Activated CD8-positive, alpha-beta memory T cell treated with anti-CD3 and anti-CD28 coated beads, Interleukin-2, amount 50 U/mL, for 24 hours (primary cell): ENCODE results near the gene RHBDD2.
A peak's percentile ranks its signal among the peaks of the same experiment; 100 is the strongest.
"Not testable (repeated sequence)": the region's sequence is repeated elsewhere in the genome, so short reads cannot be mapped to it uniquely, and the experiment has no call there.

Source experiments
- DNase-seq: peaks from one replicate; pipeline ENCODE4 v3.0.0-alpha.2; 2020; ENCODE audit errors: extremely low read depth

Gene RHBDD2

DNA sequence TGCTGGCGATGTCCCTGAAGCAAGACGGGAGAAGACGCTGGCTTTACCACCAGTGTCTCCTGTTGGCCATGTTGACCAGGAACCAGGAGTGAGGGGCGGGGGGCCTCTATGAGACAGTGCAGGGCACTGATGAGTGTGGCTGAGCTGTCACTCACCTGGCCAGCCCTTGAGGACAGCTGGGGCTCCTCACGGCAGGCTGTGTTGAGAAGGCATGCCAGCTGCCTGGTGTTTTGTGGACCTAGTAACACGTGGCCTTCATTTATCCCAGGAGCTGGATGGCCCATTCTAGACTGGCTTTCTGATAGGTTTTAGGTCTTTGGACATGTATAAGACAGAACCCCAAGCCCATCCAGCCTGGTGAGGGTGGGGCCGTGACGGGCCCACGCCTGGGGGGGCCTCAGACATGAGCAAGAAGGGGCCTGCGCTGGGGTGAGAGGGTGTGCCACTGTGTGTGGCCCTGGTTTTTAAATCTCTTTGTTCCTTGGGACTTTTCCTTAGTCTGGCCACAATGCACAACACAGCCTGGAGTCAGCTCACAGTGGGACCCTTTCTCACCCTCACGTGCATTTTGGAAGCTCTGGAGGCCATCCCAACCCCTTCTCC lies 10.5 kb downstream of the RHBDD2 start:
- no peak for DNase-seq

DNA sequence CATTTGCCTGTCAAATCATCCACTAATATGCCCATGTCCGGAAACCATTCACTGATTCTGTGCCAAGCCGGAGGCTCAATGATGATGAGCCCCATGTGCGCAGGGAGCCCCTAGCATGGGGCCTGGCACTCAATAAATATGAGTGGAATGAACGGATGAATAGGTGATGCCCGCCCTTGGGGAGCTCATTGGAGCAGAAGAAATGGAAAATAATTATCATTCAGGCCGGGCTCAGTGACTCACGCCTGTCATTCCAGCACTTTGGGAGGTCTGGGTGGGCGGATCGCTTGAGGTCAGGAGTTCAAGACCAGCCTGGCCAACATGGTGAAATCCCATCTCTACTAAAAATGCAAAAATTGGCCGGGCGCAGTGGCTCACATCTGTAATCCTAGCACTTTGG lies 11.0 kb downstream of the RHBDD2 start:
- DNase-seq: no peak

DNA sequence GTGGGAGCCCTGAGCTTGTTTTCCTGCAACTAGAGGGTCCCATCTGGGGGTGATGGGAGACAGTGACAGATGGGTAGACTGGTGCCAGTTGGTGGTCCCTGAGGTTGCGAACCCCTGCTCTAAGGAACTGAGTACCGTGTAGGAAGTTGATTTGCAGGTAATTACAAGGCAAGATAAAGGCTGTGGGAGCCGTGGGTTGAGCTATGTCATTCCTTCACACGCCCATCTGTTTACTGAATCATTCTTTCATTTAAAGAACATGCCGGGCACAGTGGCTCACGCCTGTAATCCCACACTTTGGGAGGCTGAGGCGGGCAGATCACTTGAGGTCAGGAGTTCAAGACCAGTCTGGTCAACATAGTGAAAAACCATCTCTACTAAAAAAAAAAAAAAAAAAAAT lies 12.4 kb downstream of the RHBDD2 start:
- not testable (repeated sequence) for DNase-seq

DNA sequence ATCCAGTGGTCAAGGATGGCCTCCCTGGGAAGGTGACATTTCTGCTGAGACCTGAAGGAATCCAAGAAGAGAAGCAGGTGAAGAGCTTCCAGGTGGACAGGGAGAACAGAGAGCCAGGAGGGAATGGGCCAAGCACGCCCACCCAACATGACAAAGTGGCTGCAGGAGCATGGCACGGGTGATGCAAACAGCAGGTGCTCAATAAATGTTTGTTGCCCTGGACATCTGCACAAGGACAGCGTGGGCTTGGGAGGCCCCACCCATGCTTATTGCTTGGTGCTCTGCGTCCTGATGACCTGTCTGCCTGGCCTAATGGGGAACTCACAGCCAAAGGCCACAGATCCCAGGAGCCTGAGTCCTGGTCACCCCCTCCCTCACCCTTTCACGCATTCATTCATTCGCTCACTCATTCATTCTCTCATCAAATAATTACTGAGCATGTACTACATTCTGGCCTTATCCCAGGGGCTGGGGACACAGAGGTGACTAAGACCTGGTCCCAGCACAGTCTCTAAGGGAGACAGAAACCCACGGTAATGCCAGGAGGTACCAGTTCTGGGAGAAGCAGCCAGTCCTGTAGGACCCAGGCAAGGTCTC lies 13.1 kb downstream of the RHBDD2 start:
- DNase-seq: no peak

DNA sequence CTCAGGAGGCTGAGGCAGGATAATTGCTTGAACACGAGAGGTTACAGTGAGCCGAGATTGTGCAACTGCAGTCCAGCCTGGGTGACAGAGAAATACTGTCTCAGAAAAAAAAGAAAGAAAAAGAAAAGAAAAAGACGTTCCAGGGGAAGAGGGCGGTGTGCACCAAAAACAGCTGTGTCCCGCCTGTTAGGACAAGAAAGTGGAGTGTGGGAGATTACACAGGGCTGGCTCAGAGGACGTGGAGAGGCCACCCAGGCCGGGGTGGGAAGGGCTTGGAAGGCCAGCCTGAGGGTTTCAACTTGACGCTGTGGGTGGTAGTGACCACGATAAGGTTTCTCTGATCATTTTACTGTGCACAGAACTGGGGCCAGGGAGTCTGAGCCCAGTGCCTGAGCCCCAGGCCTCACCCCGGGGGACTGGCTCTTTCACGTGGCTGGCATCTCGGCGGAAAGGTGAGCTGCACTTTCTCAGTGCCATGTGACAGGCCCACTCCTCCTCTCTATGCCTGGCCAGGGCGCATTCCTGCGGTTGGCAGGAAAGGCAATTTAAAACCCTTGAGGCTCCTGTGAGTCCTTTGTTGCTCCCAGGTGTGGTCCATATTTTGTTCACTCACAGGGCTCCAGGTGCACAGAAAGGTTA lies 13.9 kb downstream of the RHBDD2 start:
- DNase-seq: no peak

DNA sequence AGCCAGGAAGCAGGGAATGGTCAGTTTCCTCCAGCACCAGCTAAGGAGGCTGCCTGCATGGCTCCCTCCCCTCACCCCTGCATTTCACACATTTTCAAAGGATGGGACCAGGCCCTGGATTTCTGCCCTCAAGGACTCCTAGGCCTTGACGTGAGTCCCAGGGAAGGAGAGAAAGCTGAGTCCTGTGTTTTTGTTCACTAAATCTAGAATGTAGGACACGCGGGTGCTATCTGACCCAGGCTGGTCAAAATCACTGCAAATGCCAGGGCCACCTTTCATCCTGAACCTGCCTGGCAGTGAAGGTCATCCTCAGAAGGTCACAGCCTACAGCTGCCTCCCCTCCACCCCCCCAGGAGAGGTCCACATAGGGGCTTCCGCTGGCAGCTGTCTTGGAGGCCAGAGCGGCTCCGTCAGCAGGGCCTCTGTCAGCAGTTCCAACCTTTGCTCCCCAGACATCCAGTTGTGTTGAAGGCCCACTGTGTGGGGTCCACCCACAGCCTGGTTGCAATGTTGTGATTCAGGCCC lies 18.0 kb downstream of the RHBDD2 start:
- no peak for DNase-seq

DNA sequence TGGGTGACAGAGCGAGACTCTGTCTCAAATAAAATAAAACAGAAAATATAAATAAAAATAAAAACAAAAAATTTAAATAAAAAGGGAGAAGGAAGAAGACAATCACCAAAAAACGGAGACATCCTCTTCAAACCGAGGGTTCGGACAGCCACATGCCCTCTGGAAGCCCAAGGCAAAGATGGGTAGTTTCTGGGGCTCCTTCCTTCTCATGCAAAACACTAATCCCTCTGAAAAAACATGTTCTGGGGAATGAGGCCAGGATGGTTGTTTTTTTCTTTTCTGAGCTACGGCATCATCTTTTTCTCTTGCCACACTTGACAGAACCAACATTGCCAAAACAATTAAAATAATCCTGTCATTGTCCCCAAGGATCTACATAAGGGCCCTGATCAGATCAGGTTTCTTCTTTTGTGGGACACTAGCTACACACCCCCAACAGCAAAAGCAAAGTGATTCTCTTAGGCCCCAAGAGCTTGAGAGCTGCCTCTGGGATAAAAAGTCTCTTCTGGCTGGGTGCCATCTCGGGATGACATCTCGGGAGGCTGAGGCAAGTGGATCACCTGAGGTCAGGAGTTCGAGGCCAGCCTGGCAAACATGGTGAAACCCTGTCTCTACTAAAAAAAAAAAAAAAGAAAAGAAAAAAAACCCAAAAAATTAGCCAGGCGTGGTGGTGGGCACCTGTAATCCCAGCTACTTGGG lies 21.9 kb downstream of the RHBDD2 start:
- no peak for DNase-seq

DNA sequence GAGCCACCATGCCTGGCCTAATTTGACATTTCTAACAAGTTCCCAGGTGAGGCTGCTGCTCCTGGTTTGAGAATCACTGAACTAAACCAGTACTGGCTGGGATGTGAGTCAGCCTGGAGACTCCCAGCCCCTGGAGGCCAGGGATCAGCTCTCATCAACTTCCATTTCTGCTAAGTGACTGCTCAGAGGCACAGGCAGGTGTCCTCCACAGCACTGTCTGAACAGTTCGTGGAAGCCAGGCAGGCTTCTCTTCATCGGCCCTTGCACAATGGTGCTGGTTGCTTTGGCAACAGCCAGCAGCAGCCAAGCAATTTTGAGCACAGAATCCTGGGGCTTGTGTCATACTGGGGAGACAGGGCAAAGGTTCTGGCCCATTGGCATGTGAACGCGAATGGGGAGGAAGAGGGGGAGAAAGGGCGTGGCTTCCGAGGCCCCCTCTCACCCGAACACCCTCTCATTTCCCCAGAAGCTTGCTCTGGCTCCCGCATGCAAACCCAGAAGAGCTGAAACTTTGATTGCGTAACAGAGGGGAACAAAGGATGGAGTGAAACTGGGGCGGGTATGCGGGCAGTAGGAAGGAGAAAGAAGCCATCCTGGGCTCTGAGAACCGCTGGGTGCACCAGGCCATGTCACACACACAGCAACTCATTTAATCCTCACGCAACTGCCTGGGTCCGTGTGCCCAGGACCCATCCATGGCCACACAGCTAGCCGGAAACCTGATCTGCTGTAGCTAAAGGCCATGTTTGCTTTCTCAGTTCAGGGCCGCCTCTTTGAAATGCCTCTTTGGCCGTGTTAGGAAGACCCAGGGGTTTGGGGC lies 27.2 kb downstream of the RHBDD2 start:
- DNase-seq: no peak

DNA sequence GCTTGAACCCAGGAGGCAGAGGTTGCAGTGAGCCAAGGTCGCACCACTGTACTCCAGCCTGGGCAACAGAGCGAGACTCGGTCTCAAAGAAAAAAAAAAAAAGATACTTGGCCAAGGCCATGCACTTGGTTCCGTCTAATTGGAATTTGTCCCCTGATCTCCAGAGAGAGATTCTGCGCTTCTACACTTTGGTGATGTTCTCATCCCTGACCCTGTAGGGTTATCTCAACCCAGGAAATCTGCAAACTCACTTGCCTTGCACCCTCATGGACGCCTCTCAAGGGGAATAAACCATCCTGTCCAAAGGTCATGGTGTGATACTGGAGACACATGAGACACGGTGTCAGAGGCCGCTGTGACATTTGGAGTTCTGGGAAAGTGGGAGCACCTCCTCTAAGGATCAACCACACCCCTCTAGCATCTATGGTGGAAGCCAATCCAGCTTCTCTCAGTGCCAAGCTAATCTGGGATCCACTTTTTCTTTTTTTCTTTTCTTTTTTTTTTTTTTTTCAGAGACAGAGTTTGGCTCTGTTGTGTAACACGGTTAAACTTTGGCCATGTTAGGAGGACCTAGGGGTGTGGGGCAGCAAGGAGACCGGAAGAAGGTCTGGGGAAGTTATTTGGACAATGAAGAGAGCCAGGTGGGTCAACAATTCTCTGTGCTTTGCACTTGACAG lies 28.3 kb downstream of the RHBDD2 start:
- no peak for DNase-seq

DNA sequence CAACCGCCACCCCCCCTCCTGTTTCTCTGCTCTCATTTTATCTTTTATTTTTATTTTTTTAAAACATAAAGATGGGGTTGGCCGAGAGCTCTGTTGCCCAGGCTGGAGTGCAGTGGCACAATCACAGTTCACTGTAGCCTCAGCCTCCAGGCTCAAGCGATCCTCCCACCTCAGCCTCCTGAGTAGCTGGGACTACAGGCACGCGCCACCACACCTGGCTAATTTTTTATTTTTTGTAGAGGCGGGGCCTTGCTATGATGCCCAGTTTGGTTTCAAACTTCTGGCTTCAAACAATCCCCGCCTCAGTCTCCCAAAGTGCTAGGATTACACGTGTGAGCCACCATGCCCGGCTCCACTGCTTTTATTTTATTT lies 28.8 kb downstream of the RHBDD2 start:
- DNase-seq: not testable (repeated sequence)

DNA sequence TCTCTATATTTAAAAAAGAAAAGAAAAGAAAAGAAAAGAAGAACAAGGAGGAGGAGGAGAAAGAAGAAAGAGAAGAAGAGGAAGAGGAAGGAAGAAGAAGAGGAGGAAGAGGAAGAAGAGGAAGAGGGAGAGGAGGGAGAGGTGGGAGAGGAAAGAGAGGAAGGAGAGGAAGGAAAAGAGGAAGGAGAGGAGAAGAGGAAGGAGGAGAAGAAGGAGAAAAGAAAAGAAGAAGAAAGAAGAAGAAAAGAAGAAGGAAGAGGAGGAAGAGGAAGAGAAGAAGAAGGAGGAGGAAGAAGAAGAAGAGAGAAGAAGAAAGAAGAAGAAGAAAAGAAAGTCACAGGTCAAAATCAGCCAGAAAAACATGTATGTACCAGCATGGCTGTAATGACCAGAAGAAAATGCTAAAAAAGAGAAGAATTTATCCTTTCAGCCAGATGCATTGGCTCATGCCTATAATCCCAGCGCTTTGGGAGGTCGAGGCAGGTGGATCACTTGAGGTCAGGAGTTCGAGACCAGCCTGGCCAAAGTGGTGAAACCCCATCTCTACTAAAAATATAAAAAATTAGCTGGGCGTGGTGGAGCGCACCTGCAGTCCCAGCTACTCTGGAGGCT lies 30.8 kb downstream of the RHBDD2 start:
- no peak for DNase-seq

DNA sequence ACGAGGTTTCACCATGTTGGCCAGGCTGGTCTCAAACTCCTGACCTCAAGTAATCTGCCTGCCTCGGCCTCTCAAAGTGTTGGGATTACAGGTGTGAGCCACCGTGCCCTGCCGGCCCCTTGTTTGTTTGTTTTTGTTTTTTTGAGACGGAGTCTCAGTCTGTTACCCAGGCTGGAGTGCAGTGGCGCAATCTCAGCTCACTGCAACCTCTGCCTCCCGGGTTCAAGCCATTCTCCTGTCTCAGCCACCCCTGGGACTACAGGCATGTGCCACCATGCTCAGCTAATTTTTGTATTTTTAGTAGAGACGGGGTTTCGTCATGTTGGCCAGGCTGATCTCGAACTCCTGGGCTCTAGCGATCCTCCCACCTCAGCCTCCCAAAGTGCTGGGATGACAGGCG lies 32.4 kb downstream of the RHBDD2 start:
- not testable (repeated sequence) for DNase-seq

DNA sequence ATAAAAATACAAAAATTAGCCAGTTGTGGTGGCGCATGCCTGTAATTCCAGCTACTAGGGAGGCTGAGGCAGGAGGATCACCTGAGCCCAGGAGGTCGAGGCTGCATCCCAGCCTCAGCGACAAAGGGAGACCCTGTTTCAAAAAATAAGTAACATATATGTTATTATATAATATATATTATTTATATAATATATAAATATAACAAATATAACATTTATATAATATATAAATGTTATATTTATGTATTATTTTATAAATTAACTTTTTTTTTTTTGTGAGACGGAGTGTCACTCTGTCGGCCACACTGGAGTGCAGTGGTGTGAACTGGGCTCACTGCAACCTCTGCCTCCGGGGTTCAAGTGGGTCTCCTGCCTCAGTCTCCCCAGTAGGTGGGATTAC lies 34.6 kb downstream of the RHBDD2 start:
- DNase-seq: no peak

DNA sequence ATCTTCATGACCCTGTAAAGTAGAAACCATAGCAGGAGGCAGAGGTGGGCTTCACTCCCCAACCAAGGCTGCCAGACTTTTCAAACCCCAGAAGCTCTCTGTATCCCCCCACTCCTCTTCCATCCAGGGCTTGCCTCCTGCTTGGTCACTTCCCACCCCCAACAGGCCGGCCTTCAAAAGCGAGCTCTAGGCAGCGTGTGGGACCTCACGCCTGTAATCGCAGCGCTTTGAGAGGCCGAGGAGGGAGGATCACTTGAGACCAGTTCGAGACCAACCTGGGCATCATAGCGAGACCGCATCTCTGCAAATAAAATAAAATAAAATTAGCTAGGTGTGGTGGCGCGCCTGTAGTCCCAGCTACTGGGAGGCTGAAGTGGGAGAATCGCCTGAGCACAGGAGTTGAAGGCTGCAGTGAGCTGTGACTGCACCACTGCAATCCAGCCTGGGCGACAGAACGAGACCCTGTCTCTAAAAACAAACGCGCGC lies 35.4 kb downstream of the RHBDD2 start:
- no peak for DNase-seq

DNA sequence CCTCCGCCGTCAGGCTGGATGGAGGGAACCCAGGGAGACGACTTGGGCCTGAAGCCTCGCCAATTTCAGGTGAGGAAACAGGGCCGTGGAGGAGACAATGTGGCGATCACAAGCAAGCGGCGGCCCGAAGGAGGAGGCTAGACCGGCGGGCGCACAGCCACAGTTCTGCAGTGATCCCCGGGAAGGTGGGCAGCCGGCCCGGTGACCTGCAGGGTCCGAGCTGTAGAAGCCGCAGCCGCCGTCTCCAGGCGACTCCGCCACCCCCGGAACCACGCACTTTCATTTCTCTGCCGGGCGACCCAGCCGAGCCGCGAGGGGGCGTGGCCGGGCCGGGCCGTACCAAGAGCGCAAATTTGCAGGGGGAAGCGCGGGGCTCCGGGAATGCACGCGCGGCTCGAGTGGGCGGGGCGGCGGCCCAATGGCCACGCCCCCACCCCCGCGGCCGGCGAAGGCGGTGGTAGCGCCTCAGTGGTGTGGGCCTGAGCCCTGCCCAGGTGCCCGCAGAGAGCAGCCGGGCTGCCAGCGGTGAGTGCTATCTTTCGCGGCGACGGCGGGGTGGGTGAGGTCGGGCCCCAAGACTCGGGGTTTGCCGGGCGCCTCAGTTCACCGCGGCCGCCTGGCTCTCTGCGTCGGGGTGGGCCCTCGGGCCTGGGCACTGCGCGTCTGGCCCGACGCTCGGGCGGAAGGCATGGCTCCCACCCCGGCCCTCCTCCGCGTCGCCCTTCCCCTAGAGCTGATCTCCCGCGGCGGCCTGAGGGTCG lies 36.0 kb downstream of the RHBDD2 start, which contains the start of gene POR:
Gene POR (plus strand): TSS at position 501 of the 761 bp plus-strand sequence. CDS start 38,847 bp downstream, outside the sequence.
- peak; percentile 87 for DNase-seq

DNA sequence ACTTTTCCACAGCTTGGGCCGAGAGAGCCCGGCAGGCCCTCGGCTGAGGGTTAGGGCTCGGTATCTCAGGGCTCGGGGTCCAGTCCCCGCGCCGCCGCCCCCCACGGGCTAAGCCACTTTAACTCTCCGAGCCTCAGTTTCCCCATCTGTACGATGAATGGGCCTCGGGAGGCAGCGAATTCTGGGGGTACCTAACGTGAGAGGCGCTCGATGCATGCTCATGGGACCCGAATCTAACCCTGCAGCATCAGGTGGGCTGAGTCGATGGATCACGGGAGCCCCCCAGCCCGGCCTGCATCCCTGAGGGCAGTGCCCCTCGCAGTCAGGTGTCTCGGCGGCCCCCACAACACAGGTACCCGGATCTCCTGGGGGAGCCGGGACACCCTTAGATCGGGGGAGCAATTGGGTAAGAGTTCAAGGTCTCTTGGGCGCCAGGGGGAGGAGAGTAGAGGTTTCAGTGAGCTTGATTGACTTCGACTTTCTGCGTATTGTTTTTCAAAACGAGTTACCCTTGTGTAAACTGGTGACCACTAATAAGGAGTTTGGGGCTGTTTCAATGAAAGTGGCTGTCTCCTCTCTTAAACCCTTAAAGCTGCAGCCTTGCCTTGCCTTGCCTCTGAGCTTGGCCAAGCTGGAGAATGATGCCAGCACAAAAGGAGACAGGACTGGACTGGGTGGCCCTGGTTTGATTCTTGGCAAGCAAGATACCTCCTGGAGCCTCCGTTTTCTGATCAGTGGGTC lies 36.8 kb downstream of the RHBDD2 start:
- no peak for DNase-seq

DNA sequence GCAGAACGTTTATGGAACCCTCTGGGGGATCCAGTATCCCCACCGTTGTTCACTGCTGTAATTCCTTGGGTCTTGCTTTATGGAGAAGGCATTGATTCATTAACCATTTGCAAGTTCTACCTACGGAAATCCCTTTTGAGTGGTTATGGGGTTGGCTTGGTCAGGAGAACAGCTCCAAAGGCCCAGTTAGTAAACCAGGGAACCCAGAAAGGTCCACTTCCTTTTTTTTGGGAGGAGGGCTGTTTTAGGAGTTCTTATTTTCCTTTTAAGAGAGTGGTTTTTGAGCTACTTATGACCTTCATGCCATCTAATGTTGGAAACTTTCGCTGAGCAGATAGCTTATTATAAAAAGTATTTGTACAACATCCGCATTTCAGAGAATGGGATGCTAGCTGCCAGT lies 37.4 kb downstream of the RHBDD2 start:
- no peak for DNase-seq

DNA sequence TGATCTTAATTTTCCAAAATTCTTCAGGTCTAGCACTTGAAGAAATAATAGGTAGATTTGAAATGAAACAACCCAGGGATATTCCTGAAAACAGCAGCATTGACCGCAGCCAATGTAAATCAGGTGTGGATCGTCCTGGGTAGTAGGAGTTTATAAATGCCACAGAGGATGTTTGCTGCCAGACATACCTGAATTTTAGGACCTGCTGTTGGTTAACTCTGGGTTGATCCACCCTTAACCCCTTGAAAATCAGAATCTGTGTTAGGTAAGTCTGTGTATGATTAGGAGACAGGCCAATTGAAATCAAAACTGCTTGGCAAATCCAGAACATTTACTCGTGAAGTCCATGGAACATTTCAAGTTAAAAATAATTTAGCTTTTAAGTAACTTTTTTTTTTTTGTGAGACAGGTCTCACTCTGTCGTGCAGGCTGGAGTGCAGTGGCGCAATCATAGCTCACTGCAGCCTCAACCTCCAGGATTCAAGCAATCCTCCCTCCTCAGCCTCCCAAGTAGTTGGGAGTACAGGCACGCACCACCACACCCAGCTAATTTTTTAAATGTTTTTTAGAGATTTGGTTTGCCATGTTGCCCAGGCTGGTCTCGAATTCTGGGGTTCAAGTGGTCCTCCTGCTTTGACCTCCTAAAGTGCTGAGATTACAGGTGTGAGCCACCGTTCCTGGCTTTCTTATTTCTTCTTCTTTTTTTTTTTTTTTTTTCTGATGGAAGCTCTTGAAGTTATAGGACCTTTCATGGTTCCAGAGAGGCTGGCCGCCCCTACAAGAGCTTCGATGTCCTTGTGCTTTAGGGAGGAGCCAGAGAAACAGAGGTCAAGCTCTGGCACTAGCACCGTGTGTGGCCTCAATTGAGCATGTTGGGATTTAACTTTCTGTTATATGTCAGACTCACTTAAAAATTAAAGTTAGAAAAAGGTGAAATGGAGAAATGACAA lies 38.1 kb downstream of the RHBDD2 start:
- no peak for DNase-seq
